Tibial nerve (tissue), 4 donors: ENCODE results near the gene SCN3A. TPM values are rescaled to one million over a fixed set of nuclear protein-coding genes. Genes with fewer than 3 reads are reported as not detected.

ENCODE experiments used
- DNase-seq, 2 donors: peaks; one replicate each; pipeline ENCODE4 v3.0.0-alpha.2; 2019; ENCODE audit warnings: low spot score in 2 of 2
- H3K27ac ChIP-seq, 4 donors: fragments of 200-600 bp; sonication (generic) in 3 of 4; one replicate each; pipeline ENCODE4 v1.5.1; 2017 to 2019; ENCODE audit warnings: mild to moderate bottlenecking in 1 of 4
- H3K27me3 ChIP-seq, 2 donors: fragments of 200-600 bp; sonication (generic) in 1 of 2; one replicate each; pipeline versions ENCODE4 v1.5.1 to v1.6.0; 2017 to 2019
- H3K36me3 ChIP-seq, 3 donors: fragments of 200-600 bp; sonication (generic); one replicate each; pipeline ENCODE4 v1.5.1; 2018 to 2019
- H3K4me1 ChIP-seq, 4 donors: fragments of 200-600 bp; sonication (generic) in 3 of 4; one replicate each; pipeline ENCODE4 v1.5.1; 2017 to 2019
- H3K4me3 ChIP-seq, 4 donors: fragments of 200-600 bp; sonication (generic) in 3 of 4; one replicate each; pipeline ENCODE4 v1.5.1; 2017 to 2019; ENCODE audit warnings: mild to moderate bottlenecking in 1 of 4, moderate library complexity in 1 of 4
- H3K9me3 ChIP-seq, 4 donors: fragments of 200-600 bp; sonication (generic) in 3 of 4; one replicate each; pipeline ENCODE4 v1.5.1; 2017 to 2019
- EP300 ChIP-seq, 2 donors: sonication (generic); formaldehyde crosslinking; IDR thresholded peaks; one replicate each; pipeline ENCODE4 v1.6.1; 2017; ENCODE audit warnings: antibody characterized with exemption in 2 of 2, mild to moderate bottlenecking in 1 of 2
- POLR2A ChIP-seq, 2 donors: fragments of 450-650 bp; IDR thresholded peaks; one replicate each; pipeline ENCODE4 v1.6.1; 2017; ENCODE audit warnings: antibody characterized with exemption in 2 of 2, mild to moderate bottlenecking in 2 of 2, moderate library complexity in 2 of 2
- WGBS, 2 donors: methylation state at CpG; one replicate each; pipeline ENCODE4 v1.1.5; 2018; 5-methylcytosine and 5-hydroxymethylcytosine counted together
- total RNA-seq, 4 donors: library from RNA; depleted of rRNA; stranded (reverse); fragments of >200 nt; gene quantifications; one replicate each; pipeline ENCODE4 v1.1.0, GENCODE V29; 2016
- TF ChIP-seq, protein P1 (sequence below), 5 experiments: fragments of 200-600 bp in 3 of 5; fragments of 450-650 bp in 2 of 5; sonication (generic) in 3 of 5; IDR thresholded peaks; one replicate each; pipeline ENCODE4 v1.5.1; 2016 to 2019; ENCODE audit warnings: antibody characterized with exemption in 5 of 5, mild to moderate bottlenecking in 3 of 5, moderate library complexity in 2 of 5

SCN3A gene
- total RNA-seq, 4 donors from 2014 or later = 1.8 to 4.2 (median 2.7) TPM

- no peaks in the 10 kb centered on the region for H3K4me1 ChIP-seq
- TF ChIP-seq POLR2A (IDR thresholded peaks at IDR 0.05) (no peak), EP300 (IDR thresholded peaks at IDR 0.05) (no peak)
- TF ChIP-seq, protein P1, sequence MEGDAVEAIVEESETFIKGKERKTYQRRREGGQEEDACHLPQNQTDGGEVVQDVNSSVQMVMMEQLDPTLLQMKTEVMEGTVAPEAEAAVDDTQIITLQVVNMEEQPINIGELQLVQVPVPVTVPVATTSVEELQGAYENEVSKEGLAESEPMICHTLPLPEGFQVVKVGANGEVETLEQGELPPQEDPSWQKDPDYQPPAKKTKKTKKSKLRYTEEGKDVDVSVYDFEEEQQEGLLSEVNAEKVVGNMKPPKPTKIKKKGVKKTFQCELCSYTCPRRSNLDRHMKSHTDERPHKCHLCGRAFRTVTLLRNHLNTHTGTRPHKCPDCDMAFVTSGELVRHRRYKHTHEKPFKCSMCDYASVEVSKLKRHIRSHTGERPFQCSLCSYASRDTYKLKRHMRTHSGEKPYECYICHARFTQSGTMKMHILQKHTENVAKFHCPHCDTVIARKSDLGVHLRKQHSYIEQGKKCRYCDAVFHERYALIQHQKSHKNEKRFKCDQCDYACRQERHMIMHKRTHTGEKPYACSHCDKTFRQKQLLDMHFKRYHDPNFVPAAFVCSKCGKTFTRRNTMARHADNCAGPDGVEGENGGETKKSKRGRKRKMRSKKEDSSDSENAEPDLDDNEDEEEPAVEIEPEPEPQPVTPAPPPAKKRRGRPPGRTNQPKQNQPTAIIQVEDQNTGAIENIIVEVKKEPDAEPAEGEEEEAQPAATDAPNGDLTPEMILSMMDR (IDR thresholded peaks at IDR 0.05) = no peak
- 45 to 49% methylated on average over 2 of the region's 2 CpGs for WGBS, 2 donors
- no peaks in the 10 kb centered on the region for H3K9me3 ChIP-seq
- H3K27me3 ChIP-seq = no peaks in the 10 kb centered on the region
- no peaks in the 10 kb centered on the region for H3K36me3 ChIP-seq
- DNase-seq = no peak
- H3K4me3 ChIP-seq = no peak overlapping the region
- H3K27ac ChIP-seq = no peak overlapping the region
Observed at GRCh38 chr2:165176780-165177179, 27.1 kb downstream of the SCN3A start.

DNA sequence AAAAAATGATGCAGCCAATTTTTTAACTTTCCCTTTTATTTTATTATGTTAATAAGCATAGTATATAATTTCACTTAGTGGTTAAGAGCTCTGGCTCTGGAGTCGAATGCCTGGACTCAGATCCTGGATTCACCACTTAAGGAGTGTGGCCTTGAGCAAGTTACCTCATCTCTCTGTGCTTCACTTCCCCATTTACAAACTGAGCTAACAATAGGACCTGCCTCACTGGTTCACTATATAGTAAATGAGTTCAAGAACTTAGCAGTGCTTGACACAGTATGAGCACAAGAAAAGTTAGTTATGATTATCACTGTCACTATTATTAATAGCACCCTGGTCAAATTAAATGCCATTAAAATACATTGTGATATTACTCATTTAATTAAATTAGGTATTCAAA lies 30.6 kb downstream of the SCN3A start:
- DNase-seq = no peak
- WGBS, 2 donors = 62 to 65% methylated on average over 1 of the region's 1 CpG
- H3K36me3 ChIP-seq = no peaks in the 10 kb centered on the region
- no peaks in the 10 kb centered on the region for H3K9me3 ChIP-seq
- H3K4me3 ChIP-seq = no peak overlapping the region
- no peak for TF ChIP-seq POLR2A (IDR thresholded peaks at IDR 0.05)
- TF ChIP-seq, protein P1 (IDR thresholded peaks at IDR 0.05) = no peak
- TF ChIP-seq EP300 (IDR thresholded peaks at IDR 0.05) = no peak
- no peaks in the 10 kb centered on the region for H3K4me1 ChIP-seq
- no peak overlapping the region for H3K27ac ChIP-seq
- H3K27me3 ChIP-seq = no peaks in the 10 kb centered on the region

GRCh38 chr2:165164201-165164600 lies 39.6 kb downstream of the SCN3A start:
- Histone ChIP-seq H3K27ac (no peak overlapping the region), H3K4me1 (no peaks in the 10 kb centered on the region), H3K27me3 (no peaks in the 10 kb centered on the region), H3K9me3 (no peaks in the 10 kb centered on the region), H3K36me3 (peaks cover 0 to 5% (median 0%) of the 10 kb centered on the region in 3 donors), H3K4me3 (no peak overlapping the region)
- no peak for DNase-seq
- 92 to 93% methylated on average over 4 of the region's 4 CpGs for WGBS, 2 donors
- no peak for TF ChIP-seq POLR2A (IDR thresholded peaks at IDR 0.05)
- TF ChIP-seq, protein P1 (IDR thresholded peaks at IDR 0.05) = no peak
- no peak for TF ChIP-seq EP300 (IDR thresholded peaks at IDR 0.05)

DNA sequence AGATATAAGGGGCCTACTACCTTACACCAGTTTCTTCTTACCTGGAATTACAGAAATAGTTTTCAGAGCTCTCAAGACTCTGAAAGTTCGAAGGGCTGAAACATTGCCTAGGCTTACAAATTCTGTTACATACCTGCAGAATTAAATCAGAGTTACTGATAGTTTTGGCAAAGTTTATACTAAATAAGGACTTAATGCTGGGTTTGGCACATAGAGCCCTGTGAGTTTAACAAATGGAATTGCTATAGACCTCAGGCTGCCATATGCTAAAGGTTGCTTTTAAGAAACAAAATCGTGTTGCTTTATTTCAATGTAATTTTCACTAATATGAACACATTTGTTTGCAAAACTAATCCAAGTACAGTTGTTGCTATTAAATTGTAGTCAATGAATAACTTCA lies 40.1 kb downstream of the SCN3A start:
- no peaks in the 10 kb centered on the region for H3K9me3 ChIP-seq
- H3K4me1 ChIP-seq = no peaks in the 10 kb centered on the region
- no peak for DNase-seq
- peaks cover 0 to 5% (median 0%) of the 10 kb centered on the region in 3 donors for H3K36me3 ChIP-seq
- H3K27me3 ChIP-seq = no peaks in the 10 kb centered on the region
- TF ChIP-seq, protein P1 (IDR thresholded peaks at IDR 0.05) = no peak
- TF ChIP-seq POLR2A (IDR thresholded peaks at IDR 0.05) = no peak
- no peak for TF ChIP-seq EP300 (IDR thresholded peaks at IDR 0.05)
- no peak overlapping the region for H3K4me3 ChIP-seq
- no peak overlapping the region for H3K27ac ChIP-seq
- 88 to 92% methylated on average over 2 of the region's 2 CpGs for WGBS, 2 donors

DNA sequence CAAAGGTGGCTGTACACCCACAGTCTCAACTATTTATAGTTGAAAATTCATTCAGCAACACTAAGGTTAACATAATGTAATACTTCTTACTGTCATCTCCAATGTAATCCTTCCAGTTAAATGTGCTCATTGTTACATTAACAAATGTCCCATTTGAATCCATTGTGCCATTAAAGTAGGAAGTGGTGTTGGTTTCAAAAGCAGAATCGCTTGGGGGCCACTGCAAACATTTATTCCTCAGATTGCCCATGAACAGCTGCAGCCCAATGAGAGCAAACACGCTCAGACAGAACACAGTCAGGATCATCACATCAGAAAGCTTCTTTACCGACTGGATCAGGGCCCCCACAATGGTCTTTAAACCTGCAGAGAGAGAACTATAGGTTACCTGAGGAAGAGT lies 41.4 kb downstream of the SCN3A start:
- Histone ChIP-seq H3K4me3 (no peak overlapping the region), H3K27ac (no peak overlapping the region), H3K4me1 (no peaks in the 10 kb centered on the region), H3K27me3 (no peaks in the 10 kb centered on the region), H3K36me3 (peaks cover 0 to 5% (median 0%) of the 10 kb centered on the region in 3 donors), H3K9me3 (no peaks in the 10 kb centered on the region)
- TF ChIP-seq EP300 (IDR thresholded peaks at IDR 0.05) (no peak), POLR2A (IDR thresholded peaks at IDR 0.05) (no peak)
- TF ChIP-seq, protein P1 (IDR thresholded peaks at IDR 0.05) = no peak
- no peak for DNase-seq
- 56 to 64% methylated on average over 3 of the region's 3 CpGs for WGBS, 2 donors
